DOHH2 (cell line): ENCODE measurements around the gene MYO18B.

Experiments used
- EZH2phosphoT487 ChIP-seq: fragments of 200-600 bp; sonication (generic); IDR thresholded peaks from 2 replicates; pipeline ENCODE4 v1.6.1; 2017; ENCODE audit warnings: borderline replicate concordance, mild to moderate bottlenecking, antibody characterized with exemption, low read length, moderate library complexity, mixed read lengths
- TF ChIP-seq, protein P1 (sequence below): fragments of 200-600 bp; sonication (generic); IDR thresholded peaks from one replicate; pipeline ENCODE4 v1.5.1; 2014; ENCODE audit warnings: antibody characterized with exemption, mild to moderate bottlenecking, low read depth, low read length; ENCODE audit not compliant: poor library complexity, severe bottlenecking

DNA sequence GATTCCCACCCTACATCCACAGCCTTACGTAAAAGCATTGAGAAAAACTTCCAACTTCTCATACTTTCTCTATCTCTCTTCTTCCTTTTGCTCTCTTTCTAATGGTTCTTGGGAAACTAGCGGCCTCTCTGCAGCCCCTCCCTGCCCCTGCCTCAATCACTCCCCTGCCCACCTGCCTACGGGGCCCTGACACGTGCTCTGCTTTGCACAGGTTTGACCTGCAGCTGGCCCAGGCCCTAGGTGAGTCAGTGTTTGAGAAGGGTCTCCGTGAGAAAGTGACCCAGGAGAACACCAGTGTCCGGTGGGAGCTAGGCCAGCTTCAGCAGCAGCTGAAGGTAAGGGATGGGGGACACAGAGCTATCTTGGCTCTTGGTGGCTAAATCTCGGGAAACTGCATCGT lies 160.4 kb downstream of the MYO18B start:
- no peak for TF ChIP-seq EZH2phosphoT487
- TF ChIP-seq, protein P1, sequence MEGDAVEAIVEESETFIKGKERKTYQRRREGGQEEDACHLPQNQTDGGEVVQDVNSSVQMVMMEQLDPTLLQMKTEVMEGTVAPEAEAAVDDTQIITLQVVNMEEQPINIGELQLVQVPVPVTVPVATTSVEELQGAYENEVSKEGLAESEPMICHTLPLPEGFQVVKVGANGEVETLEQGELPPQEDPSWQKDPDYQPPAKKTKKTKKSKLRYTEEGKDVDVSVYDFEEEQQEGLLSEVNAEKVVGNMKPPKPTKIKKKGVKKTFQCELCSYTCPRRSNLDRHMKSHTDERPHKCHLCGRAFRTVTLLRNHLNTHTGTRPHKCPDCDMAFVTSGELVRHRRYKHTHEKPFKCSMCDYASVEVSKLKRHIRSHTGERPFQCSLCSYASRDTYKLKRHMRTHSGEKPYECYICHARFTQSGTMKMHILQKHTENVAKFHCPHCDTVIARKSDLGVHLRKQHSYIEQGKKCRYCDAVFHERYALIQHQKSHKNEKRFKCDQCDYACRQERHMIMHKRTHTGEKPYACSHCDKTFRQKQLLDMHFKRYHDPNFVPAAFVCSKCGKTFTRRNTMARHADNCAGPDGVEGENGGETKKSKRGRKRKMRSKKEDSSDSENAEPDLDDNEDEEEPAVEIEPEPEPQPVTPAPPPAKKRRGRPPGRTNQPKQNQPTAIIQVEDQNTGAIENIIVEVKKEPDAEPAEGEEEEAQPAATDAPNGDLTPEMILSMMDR: no peak
